Fibroblast of the aortic adventitia (primary cell): ENCODE data around the gene CNTN5. TPM values are rescaled to one million over a fixed set of nuclear protein-coding genes. Genes with fewer than 3 reads are reported as not detected.

Experiments used
- DNase-seq: peaks from one replicate; pipeline ENCODE4 v3.0.0-alpha.2; 2010; ENCODE audit warnings: low read depth
- H3K4me3 ChIP-seq: 2 replicates; pipeline ENCODE4 v1.5.1; 2011; ENCODE audit warnings: low read depth, mild to moderate bottlenecking, control low read depth, low read length, moderate library complexity
- total RNA-seq: library from RNA; depleted of rRNA; stranded (reverse); fragments of >200 nt; gene quantifications from 2 replicates; pipeline ENCODE4 v1.2.3, GENCODE V29; 2012; ENCODE audit warnings: low replicate concordance
- TF ChIP-seq, protein P1 (sequence below): IDR thresholded peaks from 2 replicates; pipeline ENCODE4 v1.5.1; 2011; ENCODE audit warnings: mild to moderate bottlenecking, low read length, control low read depth, inconsistent platforms; ENCODE audit not compliant: insufficient read depth

The CNTN5 gene
- total RNA-seq, 1 donor: 0.90 TPM

DNA sequence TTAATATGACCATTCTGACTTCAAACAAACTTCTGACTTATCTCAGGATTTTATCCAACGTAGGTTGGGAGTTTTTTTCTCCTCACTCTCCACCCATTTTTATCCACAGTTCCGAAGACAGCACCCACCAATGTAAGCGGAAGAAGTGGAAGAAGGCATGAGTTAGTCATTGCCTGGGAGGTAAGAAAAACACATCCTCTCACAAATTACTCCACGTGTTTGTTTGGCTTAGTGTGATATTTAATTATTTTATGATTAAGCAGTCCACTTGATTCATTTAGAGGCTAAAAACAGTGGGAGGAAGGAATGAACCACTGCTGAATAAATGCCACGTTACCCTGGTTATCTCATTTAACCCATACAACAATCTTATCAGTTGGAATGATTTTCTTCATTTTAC lies 1276.8 kb downstream of the CNTN5 start:
- TF ChIP-seq, protein P1, sequence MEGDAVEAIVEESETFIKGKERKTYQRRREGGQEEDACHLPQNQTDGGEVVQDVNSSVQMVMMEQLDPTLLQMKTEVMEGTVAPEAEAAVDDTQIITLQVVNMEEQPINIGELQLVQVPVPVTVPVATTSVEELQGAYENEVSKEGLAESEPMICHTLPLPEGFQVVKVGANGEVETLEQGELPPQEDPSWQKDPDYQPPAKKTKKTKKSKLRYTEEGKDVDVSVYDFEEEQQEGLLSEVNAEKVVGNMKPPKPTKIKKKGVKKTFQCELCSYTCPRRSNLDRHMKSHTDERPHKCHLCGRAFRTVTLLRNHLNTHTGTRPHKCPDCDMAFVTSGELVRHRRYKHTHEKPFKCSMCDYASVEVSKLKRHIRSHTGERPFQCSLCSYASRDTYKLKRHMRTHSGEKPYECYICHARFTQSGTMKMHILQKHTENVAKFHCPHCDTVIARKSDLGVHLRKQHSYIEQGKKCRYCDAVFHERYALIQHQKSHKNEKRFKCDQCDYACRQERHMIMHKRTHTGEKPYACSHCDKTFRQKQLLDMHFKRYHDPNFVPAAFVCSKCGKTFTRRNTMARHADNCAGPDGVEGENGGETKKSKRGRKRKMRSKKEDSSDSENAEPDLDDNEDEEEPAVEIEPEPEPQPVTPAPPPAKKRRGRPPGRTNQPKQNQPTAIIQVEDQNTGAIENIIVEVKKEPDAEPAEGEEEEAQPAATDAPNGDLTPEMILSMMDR: no peak
- no peak overlapping the region for H3K4me3 ChIP-seq
- no peak for DNase-seq

DNA sequence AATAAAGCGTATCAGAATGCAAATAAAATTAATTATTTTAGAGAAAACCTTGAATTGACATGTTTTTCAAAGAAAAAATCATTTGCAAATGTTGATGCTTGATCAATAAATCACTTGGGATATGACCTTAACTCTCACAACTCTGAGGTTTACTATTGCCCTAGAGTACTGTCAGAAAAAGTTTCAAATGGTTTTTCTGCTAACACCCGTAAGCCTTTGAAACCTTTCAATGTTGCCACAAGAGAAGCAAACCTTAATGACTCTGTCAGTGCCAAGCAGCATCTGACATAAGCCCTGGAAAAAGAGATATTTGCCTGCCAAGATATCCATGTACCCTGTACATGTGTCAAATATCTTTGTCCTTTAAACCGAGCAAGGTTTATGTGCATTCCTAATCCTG lies 1282.1 kb downstream of the CNTN5 start:
- TF ChIP-seq, protein P1: no peak
- no peak for DNase-seq
- no peak overlapping the region for H3K4me3 ChIP-seq

DNA sequence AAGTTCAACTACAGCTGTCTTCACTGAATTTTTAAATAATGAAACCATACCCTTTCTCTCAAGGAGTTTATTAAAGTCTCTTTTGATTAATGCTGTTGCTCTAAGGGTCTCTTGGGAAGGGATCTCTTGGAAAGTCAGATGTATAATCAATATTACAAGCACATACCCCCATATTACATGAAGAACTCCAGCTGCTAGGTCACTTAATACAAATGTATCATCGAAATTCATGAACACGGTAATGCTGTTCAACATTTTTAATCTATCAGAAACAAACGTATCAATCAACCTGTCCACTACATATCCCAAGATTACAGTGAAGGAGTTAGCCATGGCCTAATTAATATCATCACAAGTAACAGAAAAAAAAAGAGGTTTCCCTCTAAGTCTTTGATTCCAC lies 1283.1 kb downstream of the CNTN5 start:
- TF ChIP-seq, protein P1: no peak
- DNase-seq: no peak
- H3K4me3 ChIP-seq: no peak overlapping the region

DNA sequence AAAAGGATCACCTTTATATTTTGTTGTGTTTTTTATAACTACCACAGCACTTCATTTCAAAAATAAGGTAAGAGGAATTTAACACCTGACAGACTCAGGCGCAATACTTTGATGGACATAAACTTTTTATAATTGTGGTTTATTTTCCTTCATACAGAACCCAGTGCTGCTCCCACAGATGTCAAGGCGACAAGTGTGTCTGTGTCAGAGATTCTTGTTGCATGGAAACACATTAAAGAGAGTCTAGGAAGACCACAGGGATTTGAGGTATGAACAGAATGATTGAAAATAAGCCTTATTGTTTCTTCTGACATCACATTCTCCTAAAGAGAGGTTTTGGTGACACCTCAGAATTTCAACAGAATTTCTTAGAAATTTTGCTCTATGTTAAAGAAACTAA lies 1287.5 kb downstream of the CNTN5 start:
- no peak overlapping the region for H3K4me3 ChIP-seq
- no peak for DNase-seq
- TF ChIP-seq, protein P1: no peak

DNA sequence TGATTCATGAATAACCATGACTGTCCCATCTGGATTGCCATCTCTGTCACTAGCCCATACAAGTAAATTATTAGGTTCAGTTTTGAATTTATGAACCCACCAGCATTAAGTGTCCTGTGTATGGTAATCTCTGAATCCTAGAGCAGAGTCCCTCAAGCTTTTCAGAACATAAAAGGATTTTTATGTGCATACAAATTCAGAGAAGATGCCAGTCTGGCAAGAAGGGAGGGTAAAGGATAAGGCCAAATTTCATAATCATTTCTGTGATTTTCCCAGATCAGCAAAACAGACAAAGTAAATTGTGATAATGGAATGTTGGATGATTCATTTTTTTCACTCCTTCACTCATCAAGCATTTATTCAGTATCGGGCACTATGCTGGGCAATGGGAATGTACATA lies 1295.2 kb downstream of the CNTN5 start:
- TF ChIP-seq, protein P1: no peak
- no peak for DNase-seq
- H3K4me3 ChIP-seq: no peak overlapping the region

DNA sequence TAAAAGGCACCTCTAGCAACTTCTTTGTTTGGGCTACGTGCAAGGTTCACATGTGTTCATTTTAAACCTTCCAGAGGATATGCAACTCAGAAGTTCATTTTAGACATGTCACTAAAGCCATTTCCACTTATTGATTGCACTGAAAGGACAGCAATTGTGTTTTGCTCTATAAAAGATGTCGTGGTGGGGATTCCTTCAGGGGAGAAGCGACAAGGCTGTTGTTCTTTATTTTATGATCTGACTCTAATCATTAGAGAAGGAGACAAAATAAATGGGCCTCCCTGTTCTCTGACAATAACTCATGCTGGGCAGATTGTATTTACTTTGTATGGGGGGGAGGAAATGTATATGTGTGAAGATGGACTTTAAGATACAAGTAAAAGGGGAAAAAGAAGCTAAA lies 1296.2 kb downstream of the CNTN5 start:
- H3K4me3 ChIP-seq: no peak overlapping the region
- TF ChIP-seq, protein P1: no peak
- DNase-seq: no peak

DNA sequence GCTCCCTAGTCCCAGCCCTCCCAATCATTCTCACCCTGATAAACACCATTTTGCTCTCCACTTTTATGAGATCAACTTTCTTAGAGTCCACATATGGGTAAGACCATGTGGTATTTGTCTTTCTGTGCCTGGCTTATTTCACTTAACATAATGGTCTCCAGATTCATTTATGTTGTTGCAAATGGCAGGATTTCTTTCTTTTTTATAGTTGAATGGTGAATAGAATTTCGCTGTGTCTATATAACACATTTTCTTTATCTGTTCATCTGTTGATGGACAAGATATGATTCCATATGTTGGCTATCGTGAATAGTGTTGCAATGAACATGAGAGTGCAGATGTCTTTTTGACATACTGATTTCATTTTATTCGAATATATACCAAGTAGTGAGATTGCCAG lies 1298.9 kb downstream of the CNTN5 start:
- TF ChIP-seq, protein P1: no peak
- no peak for DNase-seq
- H3K4me3 ChIP-seq: no peak overlapping the region
